Thyroid gland (tissue), 4 donors: ENCODE data around the gene FMN1. TPM values are rescaled to one million over a fixed set of nuclear protein-coding genes. Genes with fewer than 3 reads are reported as not detected.

Experiments used
- DNase-seq, 2 donors: peaks; one replicate each; pipeline ENCODE4 v3.0.0-alpha.2; 2019
- H3K27ac ChIP-seq, 3 donors: fragments of 200-600 bp; sonication (generic); 1 replicate in 2 of 3; 2 replicates in 1 of 3; pipeline ENCODE4 v1.5.1; 2016 to 2019; ENCODE audit warnings: mild to moderate bottlenecking in 1 of 3, moderate library complexity in 1 of 3
- H3K27me3 ChIP-seq: fragments of 200-600 bp; sonication (generic); one replicate; pipeline ENCODE4 v1.5.1; 2019
- H3K36me3 ChIP-seq, 2 donors: fragments of 200-600 bp; sonication (generic); one replicate each; pipeline ENCODE4 v1.5.1; 2016 to 2019
- H3K4me1 ChIP-seq, 2 donors: fragments of 200-600 bp; sonication (generic); one replicate each; pipeline ENCODE4 v1.5.1; 2017 to 2019
- H3K4me3 ChIP-seq, 3 donors: fragments of 200-600 bp; sonication (generic); replicated peaks in 1 of 3; 1 replicate in 2 of 3; 2 replicates in 1 of 3; pipeline ENCODE4 v1.5.1; 2016; ENCODE audit warnings: mild to moderate bottlenecking in 1 of 3
- H3K9me3 ChIP-seq: fragments of 200-600 bp; sonication (generic); one replicate; pipeline ENCODE4 v1.5.1; 2017
- CTCF ChIP-seq, 6 experiments: fragments of 200-600 bp in 3 of 6; fragments of 450-650 bp in 3 of 6; sonication (generic) in 3 of 6; IDR thresholded peaks; one replicate each; pipeline ENCODE4 v1.5.1; 2016 to 2019; ENCODE audit warnings: antibody characterized with exemption in 6 of 6, mild to moderate bottlenecking in 2 of 6, inconsistent platforms in 1 of 6, moderate library complexity in 1 of 6
- POLR2A ChIP-seq, 2 donors: fragments of 450-650 bp; IDR thresholded peaks; one replicate each; pipeline ENCODE4 v1.6.1; 2017; ENCODE audit warnings: antibody characterized with exemption in 2 of 2, mild to moderate bottlenecking in 2 of 2, moderate library complexity in 1 of 2
- WGBS, 2 donors: methylation state at CpG; one replicate each; pipeline ENCODE4 v1.1.5; 2017; 5-methylcytosine and 5-hydroxymethylcytosine counted together
- intact Hi-C: fragments of 100-400 bp; cut with DNase I; formaldehyde crosslinking; loops from one replicate; pipeline ENCODE4 v1.15.1; 2023
- total RNA-seq, 4 donors: library from RNA; depleted of rRNA; stranded (reverse); fragments of >200 nt; gene quantifications; one replicate each; pipeline ENCODE4 v1.2.3, GENCODE V29; 2016

The FMN1 gene
- total RNA-seq, 4 donors from 2014 or later, result 13.8 to 28.3 (median 22.5) TPM

DNA sequence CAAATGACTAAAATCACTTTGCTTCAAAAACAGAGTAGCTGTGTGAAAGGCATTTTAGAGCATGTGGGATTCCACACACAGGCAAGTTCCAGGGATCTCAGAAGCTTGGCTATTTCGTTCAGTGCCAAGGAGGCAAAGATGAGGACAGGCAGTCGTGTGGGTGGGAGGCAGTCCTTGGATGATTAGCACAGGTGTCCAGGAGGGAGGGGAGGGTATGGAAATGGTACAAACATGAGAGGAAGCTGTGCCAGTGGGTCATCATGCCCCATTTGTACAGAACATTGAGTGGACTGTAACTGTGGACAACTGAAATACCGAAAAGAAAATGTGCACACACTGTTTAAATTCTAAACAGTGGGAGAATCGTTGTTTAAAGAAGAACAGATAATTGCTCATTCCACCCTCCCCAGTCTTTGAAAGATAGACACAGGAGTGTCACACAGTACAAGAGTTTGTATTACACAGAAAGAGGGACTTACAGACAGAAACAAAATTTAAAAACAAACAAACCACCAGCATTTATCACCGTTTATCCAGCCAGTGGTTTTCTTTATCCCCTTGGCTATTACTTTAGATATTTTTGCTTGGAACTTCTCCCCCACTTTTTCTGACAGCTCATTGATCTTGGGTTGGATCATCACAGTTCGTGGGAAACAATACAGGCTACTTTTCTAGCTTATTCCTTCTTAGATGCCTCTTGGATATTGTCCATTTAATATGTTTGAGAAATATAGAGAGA lies 353.8 kb downstream of the FMN1 start:
- Histone ChIP-seq H3K36me3 (no peaks in the 10 kb centered on the region), H3K27me3 (no peaks in the 10 kb centered on the region), H3K4me1 (no peaks in the 10 kb centered on the region), H3K27ac (no peak overlapping the region), H3K9me3 (no peaks in the 10 kb centered on the region), H3K4me3 (no peak overlapping the region)
- TF ChIP-seq CTCF (IDR thresholded peaks at IDR 0.05), result no peak
- no peak for TF ChIP-seq POLR2A (IDR thresholded peaks at IDR 0.05)
- intact Hi-C loops, result no loop called here
- DNase-seq, result no peak
- WGBS, 2 donors, result 46 to 51% methylated on average over 6 of the region's 6 CpGs

GRCh38 chr15:32838820-32839219 lies 355.7 kb downstream of the FMN1 start:
- intact Hi-C loops, result no loop called here
- peak; percentile 10 to 13 for DNase-seq
- H3K9me3 ChIP-seq, result no peaks in the 10 kb centered on the region
- TF ChIP-seq CTCF (IDR thresholded peaks at IDR 0.05), result no peak
- TF ChIP-seq POLR2A (IDR thresholded peaks at IDR 0.05), result no peak
- H3K36me3 ChIP-seq, result no peaks in the 10 kb centered on the region
- H3K27ac ChIP-seq, result no peak overlapping the region
- no peaks in the 10 kb centered on the region for H3K4me1 ChIP-seq
- H3K4me3 ChIP-seq, result no peak overlapping the region
- H3K27me3 ChIP-seq, result no peaks in the 10 kb centered on the region
- WGBS, 2 donors, result 55 to 62% methylated on average over 6 to 8 of the region's 8 CpGs

DNA sequence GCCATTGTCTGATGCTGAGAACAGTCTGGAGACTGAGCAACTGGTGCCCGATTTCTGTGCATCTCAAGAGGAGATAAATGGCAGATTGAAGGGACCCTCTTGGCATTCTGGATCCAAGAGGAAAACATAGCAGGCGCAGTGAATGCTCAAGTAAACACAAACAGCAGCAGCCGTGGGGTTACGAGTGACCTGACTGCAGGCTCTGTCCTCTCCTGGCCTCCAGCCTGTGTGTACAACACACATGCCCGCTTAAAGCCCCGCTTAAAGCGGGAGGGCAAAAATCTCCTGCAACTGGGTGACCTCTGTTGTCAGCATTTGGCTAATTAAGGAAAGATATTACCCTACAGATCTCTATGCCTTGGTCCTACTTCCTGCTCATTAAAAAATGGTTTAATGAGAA lies 356.2 kb downstream of the FMN1 start:
- no peaks in the 10 kb centered on the region for H3K4me1 ChIP-seq
- no peak for DNase-seq
- H3K9me3 ChIP-seq, result no peaks in the 10 kb centered on the region
- intact Hi-C loops, result no loop called here
- TF ChIP-seq CTCF (IDR thresholded peaks at IDR 0.05) (no peak), POLR2A (IDR thresholded peaks at IDR 0.05) (no peak)
- no peaks in the 10 kb centered on the region for H3K27me3 ChIP-seq
- H3K27ac ChIP-seq, result no peak overlapping the region
- no peak overlapping the region for H3K4me3 ChIP-seq
- H3K36me3 ChIP-seq, result no peaks in the 10 kb centered on the region
- WGBS, 2 donors, result 80 to 81% methylated on average over 7 of the region's 7 CpGs

DNA sequence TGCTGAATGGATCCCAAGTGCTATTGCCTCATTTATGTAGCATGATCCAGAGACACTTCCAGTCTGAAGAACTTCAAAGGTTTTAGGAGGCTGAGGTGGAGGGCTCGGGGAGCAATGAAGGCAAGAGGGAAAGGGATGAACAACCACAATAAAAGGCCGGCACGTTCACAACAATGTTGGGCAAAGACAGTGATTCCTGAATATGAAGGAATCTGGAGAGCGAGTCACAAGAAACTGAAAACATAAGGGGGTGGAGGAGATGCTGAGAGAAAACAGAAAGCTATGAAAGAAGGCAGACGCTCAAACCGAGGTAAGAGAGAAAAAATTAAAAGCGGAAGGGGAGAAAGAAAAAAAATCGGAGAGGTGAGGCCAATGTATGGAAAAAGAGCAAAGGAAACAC lies 356.6 kb downstream of the FMN1 start:
- Histone ChIP-seq H3K4me3 (no peak overlapping the region), H3K27me3 (no peaks in the 10 kb centered on the region), H3K9me3 (no peaks in the 10 kb centered on the region), H3K27ac (no peak overlapping the region), H3K4me1 (no peaks in the 10 kb centered on the region), H3K36me3 (no peaks in the 10 kb centered on the region)
- no peak for TF ChIP-seq CTCF (IDR thresholded peaks at IDR 0.05)
- TF ChIP-seq POLR2A (IDR thresholded peaks at IDR 0.05), result no peak
- no peak for DNase-seq
- WGBS, 2 donors, result 86 to 90% methylated on average over 8 of the region's 8 CpGs
- intact Hi-C loops, result no loop called here

DNA sequence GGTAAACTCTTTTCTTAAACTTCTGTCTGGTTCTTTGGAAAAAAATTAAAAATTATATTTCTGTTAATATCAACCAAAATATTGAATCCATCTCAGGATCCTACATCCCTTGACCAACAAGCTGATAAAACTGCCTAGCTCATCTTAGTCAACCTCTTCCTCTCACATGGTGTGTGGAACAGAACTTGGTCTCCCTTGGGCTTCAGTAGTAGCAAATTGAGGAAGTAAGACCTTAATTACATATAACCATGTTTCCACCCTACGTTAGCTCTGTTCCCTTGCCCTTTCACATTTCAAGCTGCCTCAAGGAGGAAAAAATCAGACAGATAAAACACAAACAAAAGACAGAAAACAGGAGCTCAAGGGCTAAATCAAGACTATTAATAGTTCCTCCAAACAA lies 360.4 kb downstream of the FMN1 start:
- H3K4me3 ChIP-seq, result no peak overlapping the region
- intact Hi-C loops, result no loop called here
- H3K9me3 ChIP-seq, result no peaks in the 10 kb centered on the region
- no peaks in the 10 kb centered on the region for H3K36me3 ChIP-seq
- no peaks in the 10 kb centered on the region for H3K27me3 ChIP-seq
- no peak overlapping the region for H3K27ac ChIP-seq
- TF ChIP-seq POLR2A (IDR thresholded peaks at IDR 0.05) (no peak), CTCF (IDR thresholded peaks at IDR 0.05) (no peak)
- 73 to 83% methylated on average over 1 of the region's 1 CpG for WGBS, 2 donors
- no peaks in the 10 kb centered on the region for H3K4me1 ChIP-seq
- DNase-seq, result no peak
